ENCODE measurements around the gene TAF12.
A peak's percentile ranks its signal among the peaks of the same experiment; 100 is the strongest.
"Not testable (repeated sequence)": the region's sequence is repeated elsewhere in the genome, so short reads cannot be mapped to it uniquely, and the experiment has no call there.

TAF12 gene

DNA sequence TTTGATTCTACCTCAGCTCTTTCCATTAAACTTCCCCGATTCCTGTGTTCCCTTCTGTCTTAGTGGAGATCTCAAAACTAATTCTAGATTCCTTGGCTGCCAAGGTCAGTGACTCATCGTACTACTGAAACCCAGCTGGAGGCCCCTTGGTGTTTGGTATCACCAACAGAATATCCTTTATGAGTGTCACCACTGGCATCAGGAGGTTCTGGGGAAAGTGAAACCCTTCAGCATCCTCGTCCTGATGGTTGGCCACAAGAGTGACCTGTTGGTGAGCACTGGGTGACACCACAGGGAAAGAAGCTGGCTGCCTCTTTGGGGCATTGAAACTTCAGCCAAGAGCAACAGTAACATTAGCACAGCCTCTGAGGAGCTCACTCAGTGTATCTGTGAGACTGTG is 41.2 kb downstream of the TAF12 start:
- DNase-seq: peak in 1 of 2 experiments; percentile 40
- TF ChIP-seq GATA1 (IDR thresholded peaks at IDR 0.05; ENCODE audit: low read depth, low read length) (no peak), POLR2A (IDR thresholded peaks at IDR 0.05; ENCODE audit: low read length) (no peak)

DNA sequence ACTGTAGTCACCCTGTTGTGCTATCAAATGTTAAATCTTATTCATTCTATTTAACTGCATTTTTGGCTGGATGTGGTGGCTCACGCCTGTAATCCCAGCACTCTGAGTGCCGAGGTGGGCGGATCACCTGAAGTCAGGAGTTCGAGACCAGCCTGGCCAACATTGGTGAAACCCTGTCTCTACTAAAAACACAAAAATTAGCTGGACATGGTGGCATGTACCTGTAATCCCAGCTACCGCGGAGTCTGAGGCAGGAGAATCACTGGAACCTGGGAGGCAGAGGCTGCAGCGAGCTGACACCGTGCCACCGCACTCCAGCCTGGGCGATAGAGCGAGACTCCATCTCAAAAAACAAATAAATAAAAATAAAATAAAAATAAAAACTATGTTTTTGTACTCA is 46.6 kb downstream of the TAF12 start:
- DNase-seq: not testable (repeated sequence)

DNA sequence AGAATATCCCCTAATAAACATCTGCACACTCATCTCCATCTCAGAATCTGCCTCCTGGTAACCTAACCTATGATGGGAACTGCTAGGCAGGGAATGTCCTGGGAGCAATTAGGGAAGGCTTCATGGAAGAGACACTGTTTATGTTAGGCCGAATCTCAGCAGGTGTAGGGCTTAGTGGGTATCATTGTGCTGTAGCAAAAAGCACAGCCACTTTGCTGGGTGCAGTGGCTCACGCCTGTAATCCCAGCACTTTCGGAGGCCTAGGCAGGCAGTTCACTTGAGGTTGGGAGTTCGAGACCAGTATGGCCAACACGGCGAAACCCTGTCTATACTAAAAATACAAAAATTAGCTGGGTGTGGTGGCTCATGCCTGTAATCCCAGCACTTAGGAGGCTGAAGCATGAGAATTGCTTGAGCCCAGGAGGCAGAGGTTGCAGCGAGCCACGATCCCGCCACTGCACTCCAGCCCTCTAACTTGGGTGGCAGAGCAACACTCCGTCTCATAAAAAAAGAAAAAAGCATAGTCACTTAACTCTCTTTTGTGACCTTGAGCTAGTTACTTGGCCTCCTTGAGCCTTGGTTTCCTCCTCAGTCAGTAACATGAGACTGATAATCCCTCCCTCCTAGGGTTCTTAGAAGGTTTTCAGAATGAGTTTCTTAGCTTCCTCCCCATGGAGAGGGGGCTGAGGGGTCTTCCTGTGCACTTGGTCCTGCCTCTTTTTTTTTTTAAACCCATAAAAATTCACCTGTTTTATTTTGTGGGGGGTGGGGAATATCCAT is 47.3 kb downstream of the TAF12 start:
- no peak for DNase-seq
- no peak for TF ChIP-seq GATA1 (IDR thresholded peaks at IDR 0.05; ENCODE audit: low read depth, low read length)
- TF ChIP-seq POLR2A (IDR thresholded peaks at IDR 0.05; ENCODE audit: low read length): no peak

DNA sequence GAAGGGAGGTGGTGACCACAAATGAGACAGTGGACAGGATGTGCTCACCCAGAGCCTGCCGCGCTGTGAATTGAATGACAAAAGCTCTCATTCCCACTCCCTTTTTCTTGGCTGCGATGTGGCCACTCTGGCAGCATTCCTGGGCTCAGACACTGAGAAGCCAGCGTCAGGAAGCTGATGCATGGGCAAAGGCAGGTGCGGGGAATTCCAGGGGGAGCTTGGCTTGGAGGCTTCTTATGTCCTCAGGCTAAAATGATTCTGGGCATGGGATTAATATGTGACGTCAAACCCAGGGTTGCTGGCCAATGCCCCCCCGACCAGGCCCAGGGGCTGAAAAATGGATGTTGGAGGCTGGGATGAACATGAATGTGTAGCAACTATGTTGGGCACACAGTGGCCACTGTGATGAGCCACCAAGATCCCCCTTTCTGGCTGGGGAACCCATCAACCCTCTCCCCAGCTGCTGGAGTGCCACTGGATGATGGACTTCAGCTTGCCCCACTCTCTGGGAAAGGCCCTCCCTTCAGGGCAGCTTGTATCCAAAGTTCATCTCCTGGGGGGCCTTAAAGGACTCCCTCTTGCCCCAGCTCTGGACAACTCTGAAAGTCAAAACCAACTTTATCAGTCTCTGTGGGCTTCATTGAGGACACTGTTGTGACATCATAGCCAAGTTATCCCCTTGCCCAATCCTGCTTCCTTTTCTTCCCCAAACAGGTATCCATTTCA is 48.0 kb downstream of the TAF12 start:
- not testable (repeated sequence) for DNase-seq

DNA sequence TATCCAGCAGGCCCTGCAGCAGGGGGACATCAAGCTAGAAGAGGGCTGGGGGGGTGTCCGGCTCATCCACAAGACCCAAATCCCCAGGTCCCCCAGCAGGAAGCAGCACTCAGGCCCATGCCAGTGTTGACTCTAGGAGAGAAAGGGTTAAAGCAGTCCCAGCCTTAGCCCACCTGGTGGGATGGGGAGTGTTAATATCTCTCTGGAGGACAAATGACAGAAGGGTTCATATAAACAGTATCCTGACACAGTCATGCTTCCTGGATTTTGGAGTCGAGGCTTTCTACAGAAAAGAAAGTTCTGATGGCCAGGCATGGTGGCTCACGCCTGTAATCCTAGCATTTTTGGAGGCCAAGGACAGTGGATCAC is 48.9 kb downstream of the TAF12 start:
- not testable (repeated sequence) for DNase-seq

DNA sequence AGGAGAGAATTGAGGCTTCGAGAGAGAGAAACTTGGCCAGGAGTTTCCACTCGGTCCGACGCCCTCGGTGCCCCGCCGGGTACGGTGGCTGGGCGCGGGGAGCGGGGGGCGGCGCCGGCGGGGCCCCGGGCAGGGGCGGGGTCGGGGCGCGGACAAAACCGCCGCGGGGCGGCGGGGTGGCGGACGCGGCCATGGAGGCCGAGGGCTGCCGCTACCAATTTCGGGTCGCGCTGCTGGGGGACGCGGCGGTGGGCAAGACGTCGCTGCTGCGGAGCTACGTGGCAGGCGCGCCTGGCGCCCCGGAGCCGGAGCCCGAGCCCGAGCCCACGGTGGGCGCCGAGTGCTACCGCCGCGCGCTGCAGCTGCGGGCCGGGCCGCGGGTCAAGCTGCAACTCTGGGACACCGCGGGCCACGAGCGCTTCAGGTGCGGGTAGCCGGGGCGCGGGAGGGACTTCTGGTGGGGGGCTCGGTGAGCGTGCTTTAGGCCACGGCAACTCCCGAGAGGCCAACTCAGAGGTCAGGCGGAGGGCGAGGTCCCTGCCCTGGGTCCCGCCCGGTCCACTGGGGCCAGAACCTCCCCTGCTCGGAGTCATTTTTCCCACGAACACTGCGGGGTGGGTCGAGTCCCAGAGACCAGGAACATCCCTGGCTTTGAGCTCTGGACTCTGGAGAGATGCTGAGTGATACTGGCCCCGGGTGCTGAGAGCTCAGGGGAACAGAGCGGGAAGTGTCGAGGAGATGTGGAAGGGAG is 50.4 kb downstream of the TAF12 start:
- DNase-seq: peak in 1 of 2 experiments; percentile 38
- no peak for TF ChIP-seq POLR2A (IDR thresholded peaks at IDR 0.05; ENCODE audit: low read length)
- no peak for TF ChIP-seq GATA1 (IDR thresholded peaks at IDR 0.05; ENCODE audit: low read depth, low read length)

DNA sequence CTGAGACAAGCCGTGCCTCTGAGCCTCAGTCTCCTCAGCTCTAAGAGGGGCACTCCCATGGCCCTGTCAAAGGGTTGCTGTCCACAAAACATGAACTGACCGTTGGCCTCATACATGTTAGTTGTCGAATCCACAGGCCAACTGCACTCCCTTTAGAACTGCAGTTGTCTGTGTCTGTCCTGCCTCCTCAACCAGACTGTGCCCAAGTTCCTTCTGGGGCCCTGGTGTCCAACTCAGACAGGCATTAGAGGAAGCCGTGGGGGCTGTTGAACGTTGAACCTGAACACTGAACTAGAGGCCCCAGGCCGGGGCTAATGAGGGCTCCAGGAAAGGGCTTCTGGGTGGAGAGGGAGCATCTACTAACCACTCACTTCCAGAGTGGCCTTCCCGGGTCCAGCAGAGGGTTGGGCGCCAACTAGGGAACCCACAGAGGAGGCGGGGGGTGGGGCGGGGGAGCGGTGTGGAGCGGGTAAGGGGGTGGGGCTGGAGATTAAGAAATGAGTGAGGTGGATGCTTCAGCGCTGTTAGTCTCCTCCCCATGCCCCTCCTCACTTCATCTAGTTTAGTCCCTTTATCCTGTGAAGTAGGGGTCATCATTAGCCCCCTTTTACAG is 51.1 kb downstream of the TAF12 start, which contains the start of gene RAB42:
RAB42 (plus strand) TSS at position 558 of the 613 bp plus-strand sequence. CDS start 247 bp downstream, outside the sequence.
- TF ChIP-seq POLR2A (IDR thresholded peaks at IDR 0.05; ENCODE audit: low read length) (no peak), GATA1 (IDR thresholded peaks at IDR 0.05; ENCODE audit: low read depth, low read length) (no peak)
- peak in 1 of 2 experiments; percentile 38 for DNase-seq

DNA sequence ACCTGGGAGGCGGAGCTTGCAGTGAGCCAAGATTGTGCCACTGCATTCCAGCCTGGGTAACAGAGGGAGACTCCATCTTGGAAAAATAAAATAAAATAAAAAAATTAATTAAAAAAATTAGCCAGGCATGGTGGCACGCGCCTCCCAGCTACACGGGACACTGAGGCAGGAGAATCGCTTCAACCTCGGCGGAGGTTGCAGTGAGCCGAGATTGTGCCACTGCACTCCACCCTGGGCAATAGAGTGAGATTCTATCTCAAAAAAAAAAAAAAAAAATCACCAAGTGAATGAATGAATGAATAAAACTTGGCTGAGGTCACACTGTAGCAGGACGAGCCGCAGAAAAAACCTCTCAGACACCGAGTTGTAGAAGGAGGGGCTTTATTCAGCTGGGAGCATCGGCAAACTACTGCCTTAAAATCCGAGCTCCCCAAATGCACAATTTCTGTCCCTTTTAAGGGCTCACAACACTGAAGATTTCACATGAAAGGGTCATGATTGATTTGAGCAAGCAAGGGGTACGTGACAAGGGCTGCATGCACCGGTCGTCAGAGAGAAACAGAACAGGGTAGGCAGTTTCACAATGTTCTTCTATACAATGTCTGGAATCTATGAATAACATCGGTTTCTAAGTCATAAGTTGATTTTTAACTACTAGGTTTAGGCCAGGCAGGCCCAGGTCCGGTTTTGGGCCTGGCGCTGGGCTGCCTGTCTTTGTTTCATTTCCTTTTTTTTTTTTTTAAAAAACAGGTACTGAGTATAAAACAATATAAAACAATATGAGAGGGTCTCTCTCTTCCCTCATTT is 56.1 kb downstream of the TAF12 start:
- not testable (repeated sequence) for DNase-seq

DNA sequence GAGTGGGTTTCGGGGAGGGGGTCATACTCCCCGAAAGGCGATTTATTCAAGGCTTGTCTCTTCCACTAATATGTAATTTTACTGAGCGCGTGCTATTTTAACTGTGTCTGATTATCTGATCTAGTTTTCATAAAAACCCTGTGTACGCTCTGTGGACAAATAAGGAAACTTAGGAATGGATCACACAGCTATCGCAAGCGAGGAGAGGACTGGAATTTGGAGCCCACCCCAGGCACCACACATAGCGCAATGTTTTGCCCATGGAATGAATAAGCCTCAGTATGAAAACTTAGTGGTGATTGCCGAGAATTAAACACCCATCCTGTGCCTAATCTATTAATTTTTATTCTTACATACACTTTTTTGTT is 60.6 kb downstream of the TAF12 start:
- TF ChIP-seq POLR2A (IDR thresholded peaks at IDR 0.05; ENCODE audit: low read length): no peak
- no peak for TF ChIP-seq GATA1 (IDR thresholded peaks at IDR 0.05; ENCODE audit: low read depth, low read length)
- DNase-seq: no peak

DNA sequence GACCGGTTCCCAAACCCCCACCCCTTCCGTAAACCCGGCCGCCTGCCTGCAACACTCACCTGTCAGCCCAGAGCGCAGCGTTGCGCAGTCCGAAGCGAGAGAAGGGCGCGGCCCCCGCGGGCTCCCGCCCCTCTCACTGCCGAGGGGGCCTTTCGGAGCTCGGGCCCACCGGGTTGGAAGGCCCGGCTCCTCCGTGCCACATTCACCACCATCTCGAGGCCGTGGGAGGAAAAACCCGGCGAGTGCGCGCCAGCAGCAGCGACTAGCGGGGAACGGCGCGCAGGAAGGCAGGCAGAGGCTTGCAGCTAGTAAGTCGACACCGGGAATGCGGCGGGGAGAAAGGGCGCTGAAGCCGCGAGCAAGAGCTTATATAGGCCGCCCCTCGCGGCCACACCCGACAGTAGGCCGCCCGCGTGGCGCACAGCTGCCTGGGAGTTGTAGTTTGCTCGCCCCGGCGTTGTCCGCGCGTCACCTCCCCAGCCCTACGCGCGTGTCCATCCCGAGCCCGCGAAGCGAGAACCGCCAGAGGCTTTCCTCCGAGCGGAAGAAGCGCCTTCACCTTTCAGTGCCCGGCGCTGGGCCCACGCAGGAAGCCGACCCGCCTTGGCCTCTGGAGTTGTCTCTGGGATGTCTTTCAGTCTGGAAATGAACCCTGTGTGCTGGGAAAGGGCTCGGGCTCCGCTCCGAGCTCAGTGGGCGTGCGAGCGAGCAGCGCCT is 61.2 kb downstream of the TAF12 start:
- DNase-seq: peak; percentile 96 to 97
- no peak for TF ChIP-seq GATA1 (IDR thresholded peaks at IDR 0.05; ENCODE audit: low read depth, low read length)
- peak; percentile 100 for TF ChIP-seq POLR2A (IDR thresholded peaks at IDR 0.05; ENCODE audit: low read length)

DNA sequence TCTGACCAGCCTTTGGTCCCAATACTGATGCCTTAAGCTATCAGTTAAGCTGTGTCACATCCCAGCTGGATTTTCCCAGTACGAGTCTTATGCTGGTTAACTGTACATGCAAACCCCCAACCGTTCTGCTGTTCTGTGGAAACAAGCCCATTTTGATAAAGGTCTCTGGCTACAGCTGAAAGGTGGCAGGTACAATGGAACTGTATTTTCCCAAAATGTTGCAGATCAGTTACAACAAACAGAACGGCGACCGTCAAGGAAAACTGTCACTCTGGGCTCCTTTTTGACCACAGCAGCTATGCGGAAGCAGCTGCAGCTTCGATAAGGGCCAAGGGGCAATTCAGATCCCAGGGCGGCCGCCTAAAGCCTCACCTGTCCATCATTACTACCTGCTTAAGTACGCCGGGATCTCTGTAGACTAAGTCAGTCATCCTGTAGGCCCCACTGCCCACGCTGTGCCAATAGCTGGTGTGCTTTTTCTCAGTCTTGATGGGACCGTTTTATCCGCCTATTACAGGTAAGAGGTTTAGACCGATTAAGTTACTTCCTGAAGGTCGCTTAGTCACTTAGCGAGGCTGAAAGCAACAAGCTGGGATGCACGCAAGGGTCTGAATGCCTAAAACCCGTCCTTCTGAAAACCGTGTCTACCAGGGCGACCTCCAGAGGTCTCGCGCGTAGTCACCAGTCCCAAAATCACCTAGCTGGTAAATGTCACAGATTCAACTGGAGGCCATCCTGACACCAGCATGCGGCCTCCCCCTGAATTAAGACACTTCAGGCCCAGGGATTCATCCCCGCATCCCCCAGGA is 61.9 kb downstream of the TAF12 start:
- DNase-seq: peak in 1 of 2 experiments; percentile 87
- TF ChIP-seq GATA1 (IDR thresholded peaks at IDR 0.05; ENCODE audit: low read depth, low read length): no peak
- no peak for TF ChIP-seq POLR2A (IDR thresholded peaks at IDR 0.05; ENCODE audit: low read length)

DNA sequence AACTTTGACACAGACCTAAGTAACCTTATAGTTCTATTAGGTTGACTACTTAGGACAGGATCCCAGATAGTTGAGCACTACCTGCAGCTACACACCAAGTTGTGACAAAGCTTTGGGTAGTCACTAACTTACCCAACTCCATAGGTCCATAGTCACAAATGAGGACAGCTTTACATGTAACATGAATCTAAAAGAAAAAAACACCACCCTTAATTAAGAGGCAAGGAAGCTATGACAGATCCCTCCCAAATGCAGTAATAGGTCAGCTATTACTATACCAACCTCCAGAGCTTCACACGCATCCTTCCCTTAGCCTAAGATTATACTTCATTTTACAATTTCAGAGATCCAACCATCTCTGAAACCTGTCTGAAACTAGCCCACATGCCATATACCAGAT is 63.5 kb downstream of the TAF12 start:
- no peak for DNase-seq
- TF ChIP-seq POLR2A (IDR thresholded peaks at IDR 0.05; ENCODE audit: low read length) (no peak), GATA1 (IDR thresholded peaks at IDR 0.05; ENCODE audit: low read depth, low read length) (no peak)
